Hepatocyte (in vitro differentiated cells): ENCODE results near the gene VGF.

Experiments
- EZH2 ChIP-seq: fragments of 200-600 bp; sonication (generic); IDR thresholded peaks from 2 replicates; pipeline ENCODE4 v1.6.1; 2016; ENCODE audit warnings: antibody characterized with exemption, mild to moderate bottlenecking, borderline replicate concordance
- EZH2phosphoT487 ChIP-seq: fragments of 200-600 bp; sonication (generic); IDR thresholded peaks from one replicate; pipeline ENCODE4 v1.6.1; 2018; ENCODE audit warnings: antibody characterized with exemption, mild to moderate bottlenecking, low read depth, moderate library complexity; ENCODE audit not compliant: unreplicated experiment, severe bottlenecking
- TF ChIP-seq, protein P1 (sequence below): fragments of 200-600 bp; sonication (generic); IDR thresholded peaks from 2 replicates; pipeline ENCODE4 v1.5.1; 2016; ENCODE audit warnings: antibody characterized with exemption, mild to moderate bottlenecking; ENCODE audit not compliant: poor library complexity

DNA sequence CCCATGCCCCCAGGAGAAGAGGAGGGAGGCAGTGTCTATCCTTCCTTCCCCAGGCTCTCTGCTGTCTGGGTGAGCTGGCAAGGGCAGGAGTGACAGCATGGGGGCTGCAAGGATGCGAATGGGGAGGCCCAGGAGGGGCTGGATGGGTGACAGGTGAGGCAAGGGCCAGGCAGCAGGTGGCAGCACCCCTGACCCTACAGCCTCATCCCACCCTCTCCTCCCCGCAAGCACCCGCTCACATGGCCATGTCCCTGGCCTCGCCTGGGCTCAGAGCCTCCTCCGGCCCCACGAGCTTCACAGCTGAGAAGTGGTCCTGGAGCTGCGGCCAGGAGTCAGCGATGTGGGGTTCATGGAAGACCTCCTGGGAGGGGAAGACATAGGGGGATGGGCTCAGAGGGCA is 46.6 kb upstream of the VGF start:
- TF ChIP-seq EZH2phosphoT487 (no peak), EZH2 (no peak)
- TF ChIP-seq, protein P1, sequence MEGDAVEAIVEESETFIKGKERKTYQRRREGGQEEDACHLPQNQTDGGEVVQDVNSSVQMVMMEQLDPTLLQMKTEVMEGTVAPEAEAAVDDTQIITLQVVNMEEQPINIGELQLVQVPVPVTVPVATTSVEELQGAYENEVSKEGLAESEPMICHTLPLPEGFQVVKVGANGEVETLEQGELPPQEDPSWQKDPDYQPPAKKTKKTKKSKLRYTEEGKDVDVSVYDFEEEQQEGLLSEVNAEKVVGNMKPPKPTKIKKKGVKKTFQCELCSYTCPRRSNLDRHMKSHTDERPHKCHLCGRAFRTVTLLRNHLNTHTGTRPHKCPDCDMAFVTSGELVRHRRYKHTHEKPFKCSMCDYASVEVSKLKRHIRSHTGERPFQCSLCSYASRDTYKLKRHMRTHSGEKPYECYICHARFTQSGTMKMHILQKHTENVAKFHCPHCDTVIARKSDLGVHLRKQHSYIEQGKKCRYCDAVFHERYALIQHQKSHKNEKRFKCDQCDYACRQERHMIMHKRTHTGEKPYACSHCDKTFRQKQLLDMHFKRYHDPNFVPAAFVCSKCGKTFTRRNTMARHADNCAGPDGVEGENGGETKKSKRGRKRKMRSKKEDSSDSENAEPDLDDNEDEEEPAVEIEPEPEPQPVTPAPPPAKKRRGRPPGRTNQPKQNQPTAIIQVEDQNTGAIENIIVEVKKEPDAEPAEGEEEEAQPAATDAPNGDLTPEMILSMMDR, result no peak
